Activated CD8-positive, alpha-beta memory T cell treated with anti-CD3 and anti-CD28 coated beads, Interleukin-2, amount 50 U/mL, for 4 hours (primary cell): ENCODE data around the gene MYO18B.

Experiments
- DNase-seq: peaks from one replicate; pipeline ENCODE4 v3.0.0-alpha.2; 2020

Gene MYO18B

DNA sequence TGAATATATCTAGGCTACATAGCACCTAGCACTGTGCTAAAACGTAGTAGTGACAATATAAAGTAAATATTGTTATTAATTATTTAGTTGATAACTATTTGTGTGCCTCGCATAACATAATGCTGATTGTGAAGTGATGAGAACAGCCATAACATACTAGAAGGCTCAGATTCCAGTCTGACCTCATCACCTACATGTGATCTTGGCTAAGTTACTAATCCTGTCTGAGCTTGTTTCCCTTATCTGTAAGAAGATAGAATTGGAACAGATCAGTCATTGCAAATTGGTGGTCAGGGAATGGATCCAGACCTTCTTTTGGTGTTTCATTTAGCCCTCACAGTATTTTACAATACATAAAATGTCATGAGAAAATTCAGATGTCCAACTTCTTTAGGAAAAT is 323.9 kb downstream of the MYO18B start:
- no peak for DNase-seq

DNA sequence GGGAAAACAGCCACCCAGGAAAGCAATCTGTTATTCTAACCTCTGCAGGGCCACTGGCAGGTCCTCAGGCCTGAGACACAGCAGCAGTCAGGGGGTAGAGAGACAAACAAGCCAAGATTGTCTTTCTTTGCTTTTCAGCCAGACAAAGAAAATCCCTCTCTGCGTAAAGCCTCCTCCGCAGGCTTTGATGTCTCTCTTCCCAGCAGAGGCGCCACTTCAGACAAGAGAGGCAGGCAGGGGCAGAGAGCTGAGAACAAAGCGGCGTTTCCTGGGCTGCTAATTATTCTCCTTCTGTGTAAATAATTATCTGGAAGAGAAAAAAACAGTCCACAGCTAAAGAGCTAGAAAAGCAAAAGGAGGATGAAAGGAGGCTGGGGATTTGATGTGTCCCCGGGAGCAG is 324.5 kb downstream of the MYO18B start:
- DNase-seq: no peak

DNA sequence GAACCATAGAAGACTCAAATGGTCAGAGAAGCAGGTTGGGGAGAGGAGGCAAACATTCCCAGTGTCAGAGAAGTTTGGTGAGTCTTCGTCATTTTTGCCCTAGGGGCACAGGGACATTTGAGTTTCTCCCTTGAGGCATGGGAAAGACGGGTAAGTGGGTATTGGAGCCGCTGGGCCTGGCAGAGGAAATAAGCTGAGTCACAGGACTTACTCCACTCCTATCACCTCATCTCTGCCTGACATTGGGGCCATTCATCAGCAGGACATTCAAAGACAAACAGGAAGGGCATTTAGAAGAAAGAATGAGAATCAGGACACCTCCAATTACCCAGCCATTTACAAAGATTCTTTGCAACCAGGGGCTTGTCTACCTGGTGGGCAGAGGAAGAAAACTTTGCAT is 326.6 kb downstream of the MYO18B start:
- DNase-seq: no peak

DNA sequence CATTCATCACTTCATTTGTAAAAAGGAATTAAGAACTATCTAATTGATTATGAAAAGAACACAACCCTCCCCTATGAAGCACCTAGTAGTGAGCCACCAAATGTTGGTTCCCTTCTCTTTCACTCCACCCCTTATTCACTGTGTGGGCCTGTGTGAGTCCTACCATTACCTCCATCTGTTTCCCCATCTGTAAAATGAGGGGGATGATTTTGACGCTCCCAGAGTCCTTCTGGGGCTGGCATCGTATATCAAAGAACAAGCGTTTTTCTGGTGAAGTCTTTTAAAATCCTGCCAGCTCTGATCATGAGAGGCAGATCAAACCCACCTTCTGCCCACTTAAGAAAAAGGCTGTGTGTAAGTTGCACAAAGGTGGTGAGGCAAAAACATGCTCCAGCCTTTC is 330.6 kb downstream of the MYO18B start:
- DNase-seq: no peak

DNA sequence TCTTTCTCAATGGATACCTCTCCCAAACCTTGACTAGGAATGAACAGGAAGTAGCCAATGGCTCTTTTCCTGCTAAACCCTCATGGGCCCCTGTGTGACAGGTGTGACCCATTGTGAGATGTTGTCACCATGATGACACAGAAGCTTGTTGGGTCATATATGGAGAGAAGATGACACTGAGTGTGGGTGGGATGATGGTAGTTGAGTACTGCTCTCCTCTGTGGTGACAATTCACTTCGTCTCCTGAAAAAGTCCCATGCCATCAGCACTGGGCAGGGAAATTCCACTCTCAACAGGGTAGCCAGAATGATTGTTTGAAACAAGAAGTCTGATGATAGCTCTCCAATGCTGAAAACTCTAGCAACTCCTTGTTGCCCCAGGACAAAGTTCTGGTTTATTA is 333.3 kb downstream of the MYO18B start:
- DNase-seq: no peak

DNA sequence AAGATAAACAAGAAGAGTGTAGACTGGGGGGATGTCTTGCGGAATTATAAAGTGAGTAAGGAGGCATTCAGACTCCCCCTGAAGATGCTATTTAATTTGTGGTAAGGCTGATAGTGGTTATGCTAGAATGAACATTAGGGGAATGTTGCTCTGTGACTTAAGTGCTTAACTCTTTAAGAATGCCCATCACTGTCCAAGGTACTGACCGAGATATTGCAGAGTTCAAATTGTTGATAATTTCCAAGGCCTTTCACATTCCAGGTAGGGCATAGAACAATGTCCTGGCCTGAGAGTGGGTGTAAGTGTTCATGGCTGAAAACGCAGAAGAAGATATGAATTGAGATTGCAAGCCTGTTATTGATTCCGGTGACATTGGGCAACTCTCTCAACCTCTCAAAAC is 337.0 kb downstream of the MYO18B start:
- no peak for DNase-seq
